GM18870 (cell line): ENCODE results near the gene NMB.

Experiments
- ATAC-seq: cut with Tn5 transposase; IDR thresholded peaks from one replicate; pipeline ENCODE4 v1.9.1; 2021; ENCODE audit warnings: moderate library complexity; ENCODE audit not compliant: unreplicated experiment

The NMB gene

DNA sequence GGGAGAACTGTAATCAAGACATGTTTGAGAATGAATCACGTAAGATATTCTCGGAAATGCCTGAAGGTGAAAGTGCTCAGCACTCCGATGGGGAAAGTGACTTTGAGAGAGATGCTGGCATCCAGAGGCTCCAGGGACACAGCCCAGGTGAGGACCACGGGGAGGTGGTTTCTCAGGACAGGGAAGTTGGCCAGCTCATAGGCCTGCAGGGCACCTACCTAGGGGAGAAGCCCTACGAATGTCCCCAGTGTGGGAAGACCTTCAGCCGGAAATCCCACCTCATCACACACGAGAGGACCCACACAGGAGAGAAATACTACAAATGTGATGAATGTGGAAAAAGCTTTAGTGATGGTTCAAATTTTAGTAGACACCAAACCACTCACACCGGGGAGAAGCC lies 37.4 kb downstream of the NMB start:
- no peak for ATAC-seq

GRCh38 chr15:84616235-84616634 lies 41.8 kb downstream of the NMB start:
- no peak for ATAC-seq

DNA sequence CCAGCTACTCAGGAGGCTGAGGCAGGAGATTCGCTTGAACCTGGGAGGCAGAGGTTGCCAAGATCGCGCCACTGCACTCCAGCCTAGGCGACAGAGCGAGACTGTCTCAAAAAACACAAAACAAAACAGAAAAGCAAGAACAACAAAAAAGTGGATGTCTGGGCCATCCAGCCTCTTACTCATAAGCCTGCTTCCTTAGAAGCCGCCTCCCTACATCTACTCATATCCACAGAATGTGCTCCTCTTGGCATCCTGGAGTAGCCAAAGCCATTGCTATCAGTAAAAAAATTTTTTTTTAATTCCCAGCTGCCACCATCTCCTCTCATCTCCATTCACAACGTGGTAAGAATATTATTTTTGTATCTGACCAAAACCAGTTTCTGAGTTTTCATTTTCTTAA lies 46.4 kb downstream of the NMB start:
- ATAC-seq, result no peak

DNA sequence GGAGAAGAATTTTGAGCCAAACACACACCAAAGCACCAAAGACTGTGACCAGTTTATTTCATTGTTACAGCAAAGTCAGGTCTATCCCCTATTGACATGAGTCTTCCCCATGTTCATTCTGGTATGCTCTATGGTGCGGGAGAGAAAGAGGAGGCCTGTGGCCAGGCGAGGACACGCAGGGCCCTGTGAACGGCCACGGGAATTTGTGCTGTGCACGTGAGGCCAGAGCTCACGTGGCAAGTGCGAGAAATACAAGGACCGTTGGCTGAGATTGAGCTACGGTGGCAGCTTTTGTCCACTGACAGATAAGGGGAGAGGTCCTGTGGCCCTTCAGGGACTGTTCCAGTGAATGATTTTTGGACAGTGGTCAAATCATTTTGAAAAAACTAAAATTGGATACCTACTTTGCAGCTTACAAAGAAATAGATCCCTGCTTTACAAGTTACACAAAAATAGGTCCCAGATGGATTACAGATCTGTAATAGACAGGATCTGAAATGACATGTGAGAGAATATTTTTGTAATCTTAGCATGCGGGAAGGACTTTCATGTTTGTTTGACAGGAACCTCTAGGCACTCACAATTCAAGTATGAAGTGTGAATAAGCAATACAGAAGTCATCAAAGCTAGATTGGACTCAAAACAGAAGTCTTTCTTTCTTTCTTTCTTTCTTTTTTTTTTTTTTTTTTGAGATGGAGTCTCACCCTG lies 48.0 kb downstream of the NMB start:
- no peak for ATAC-seq

GRCh38 chr15:84608707-84609284 lies 49.2 kb downstream of the NMB start:
- ATAC-seq, result no peak

- ATAC-seq, result no peak
Observed at GRCh38 chr15:84606653-84607120, 51.3 kb downstream of the NMB start.

DNA sequence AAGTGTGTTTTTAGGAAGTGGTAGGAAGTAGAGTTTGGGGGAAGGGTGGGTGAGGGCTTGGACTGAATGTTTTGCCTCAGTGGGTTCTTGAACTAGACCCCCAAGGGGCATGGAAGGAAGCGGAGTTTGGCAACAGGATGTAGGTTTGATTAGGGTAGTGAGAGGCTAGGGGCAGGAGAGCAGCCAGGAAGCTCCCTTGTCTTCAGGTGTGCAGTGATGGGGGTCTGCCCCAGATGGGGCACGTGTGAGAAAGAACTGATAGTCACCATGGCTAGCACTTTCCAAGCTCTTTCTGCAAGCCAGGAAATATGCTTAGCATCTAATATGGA lies 52.5 kb downstream of the NMB start:
- ATAC-seq, result no peak
